Uterus (tissue), 4 donors: ENCODE results near the gene IQSEC1. TPM values are rescaled to one million over a fixed set of nuclear protein-coding genes. Genes with fewer than 3 reads are reported as not detected.
A peak's percentile ranks its signal among the peaks of the same experiment; 100 is the strongest.

ENCODE experiments used
- DNase-seq, 2 donors: peaks; one replicate each; pipeline ENCODE4 v3.0.0-alpha.2; 2019 to 2020
- H3K27ac ChIP-seq, 2 donors: fragments of 200-600 bp; sonication (generic); 1 replicate in 1 of 2; 2 replicates in 1 of 2; pipeline ENCODE4 v1.5.1; 2016 to 2018
- H3K27me3 ChIP-seq, 2 donors: fragments of 200-600 bp; sonication (generic); one replicate each; pipeline ENCODE4 v1.5.1; 2018 to 2019; ENCODE audit warnings: control low read depth in 1 of 2
- H3K36me3 ChIP-seq, 2 donors: fragments of 200-600 bp; sonication (generic); one replicate each; pipeline ENCODE4 v1.5.1; 2019; ENCODE audit warnings: control low read depth in 1 of 2
- H3K4me1 ChIP-seq, 2 donors: fragments of 200-600 bp; sonication (generic); one replicate each; pipeline ENCODE4 v1.5.1; 2018 to 2019; ENCODE audit warnings: control low read depth in 1 of 2
- H3K4me3 ChIP-seq, 2 donors: fragments of 200-600 bp; sonication (generic); 1 replicate in 1 of 2; 2 replicates in 1 of 2; pipeline ENCODE4 v1.5.1; 2018 to 2019; ENCODE audit warnings: mild to moderate bottlenecking in 1 of 2
- H3K9me3 ChIP-seq, 2 donors: fragments of 200-600 bp; sonication (generic); one replicate each; pipeline ENCODE4 v1.5.1; 2019; ENCODE audit warnings: control low read depth in 1 of 2
- POLR2A ChIP-seq, 2 donors: fragments of 450-650 bp; IDR thresholded peaks; one replicate each; pipeline ENCODE4 v1.6.1; 2016; ENCODE audit warnings: antibody characterized with exemption in 2 of 2, mild to moderate bottlenecking in 1 of 2, moderate library complexity in 1 of 2
- intact Hi-C: fragments of 100-400 bp; cut with DNase I; formaldehyde crosslinking; loops from one replicate; pipeline ENCODE4 v1.15.1; 2023; ENCODE audit warnings: low total_unique reads
- total RNA-seq, 4 donors: library from RNA; depleted of rRNA in 3 of 4; stranded (reverse); fragments of >200 nt in 3 of 4; gene quantifications; one replicate each; pipeline versions ENCODE4 v1.1.0 to v1.2.4, GENCODE V29; 2014 to 2023
- TF ChIP-seq, protein P1 (sequence below), 4 experiments: fragments of 200-600 bp in 2 of 4; fragments of 450-650 bp in 2 of 4; sonication (generic) in 2 of 4; IDR thresholded peaks; one replicate each; pipeline ENCODE4 v1.5.1; 2016 to 2019; ENCODE audit warnings: antibody characterized with exemption in 4 of 4, mild to moderate bottlenecking in 2 of 4, moderate library complexity in 1 of 4
- donor health status: DM: yes; HTN: yes; CAD: no.

Gene IQSEC1
- total RNA-seq, 4 donors from 2014 or later, result 17.9 to 61.4 (median 49.7) TPM

- DNase-seq, result no peak
- no peaks in the 10 kb centered on the region for H3K4me1 ChIP-seq
- intact Hi-C loops, result loop anchor here (10.0 kb wide), 1 partner anchor 98 kb away; no protein-coding TSS in a partner anchor
These were observed 80.4 kb downstream of the IQSEC1 start for GRCh38 chr3:12992629-12993516.

DNA sequence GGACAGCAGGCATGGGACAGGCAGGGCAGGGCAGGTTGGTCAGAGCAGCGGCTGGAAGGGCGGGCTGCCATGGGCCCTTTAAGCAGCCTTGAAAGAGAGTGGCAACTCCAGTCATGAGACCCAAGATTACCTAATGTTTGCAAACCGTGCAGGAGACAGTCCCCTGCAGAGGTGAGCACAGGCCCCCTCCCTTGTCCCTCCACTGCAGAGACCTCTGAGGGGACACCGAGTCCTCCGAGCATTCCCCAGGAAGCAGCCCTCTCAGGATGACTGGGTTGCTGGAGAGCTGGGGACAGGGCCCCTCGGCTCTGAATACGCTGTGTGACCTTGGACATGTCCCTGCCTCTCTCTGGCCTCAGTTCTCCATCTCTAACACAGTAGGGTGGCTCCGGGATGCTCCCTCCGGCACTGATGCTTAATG, 81.4 kb downstream of the IQSEC1 start:
- no peaks in the 10 kb centered on the region for H3K36me3 ChIP-seq
- no peaks in the 10 kb centered on the region for H3K27me3 ChIP-seq
- no peak for DNase-seq
- intact Hi-C loops, result loop anchor here (10.0 kb wide), 1 partner anchor 97 kb away; no protein-coding TSS in a partner anchor
- H3K9me3 ChIP-seq, result no peaks in the 10 kb centered on the region
- TF ChIP-seq POLR2A (IDR thresholded peaks at IDR 0.05), result no peak
- TF ChIP-seq, protein P1, sequence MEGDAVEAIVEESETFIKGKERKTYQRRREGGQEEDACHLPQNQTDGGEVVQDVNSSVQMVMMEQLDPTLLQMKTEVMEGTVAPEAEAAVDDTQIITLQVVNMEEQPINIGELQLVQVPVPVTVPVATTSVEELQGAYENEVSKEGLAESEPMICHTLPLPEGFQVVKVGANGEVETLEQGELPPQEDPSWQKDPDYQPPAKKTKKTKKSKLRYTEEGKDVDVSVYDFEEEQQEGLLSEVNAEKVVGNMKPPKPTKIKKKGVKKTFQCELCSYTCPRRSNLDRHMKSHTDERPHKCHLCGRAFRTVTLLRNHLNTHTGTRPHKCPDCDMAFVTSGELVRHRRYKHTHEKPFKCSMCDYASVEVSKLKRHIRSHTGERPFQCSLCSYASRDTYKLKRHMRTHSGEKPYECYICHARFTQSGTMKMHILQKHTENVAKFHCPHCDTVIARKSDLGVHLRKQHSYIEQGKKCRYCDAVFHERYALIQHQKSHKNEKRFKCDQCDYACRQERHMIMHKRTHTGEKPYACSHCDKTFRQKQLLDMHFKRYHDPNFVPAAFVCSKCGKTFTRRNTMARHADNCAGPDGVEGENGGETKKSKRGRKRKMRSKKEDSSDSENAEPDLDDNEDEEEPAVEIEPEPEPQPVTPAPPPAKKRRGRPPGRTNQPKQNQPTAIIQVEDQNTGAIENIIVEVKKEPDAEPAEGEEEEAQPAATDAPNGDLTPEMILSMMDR (IDR thresholded peaks at IDR 0.05), result no peak
- no peak overlapping the region for H3K4me3 ChIP-seq
- no peak overlapping the region for H3K27ac ChIP-seq
- H3K4me1 ChIP-seq, result no peaks in the 10 kb centered on the region

More at GRCh38 chr3:12992629-12993516, 80.4 kb downstream of the IQSEC1 start:
- TF ChIP-seq POLR2A (IDR thresholded peaks at IDR 0.05), result no peak
- TF ChIP-seq, protein P1 (IDR thresholded peaks at IDR 0.05), result no peak
- Histone ChIP-seq H3K36me3 (no peaks in the 10 kb centered on the region), H3K4me3 (peak overlapping the region; percentile 79 to 83), H3K27ac (peak overlapping the region; percentile 75 to 87), H3K9me3 (no peaks in the 10 kb centered on the region), H3K27me3 (no peaks in the 10 kb centered on the region)

DNA sequence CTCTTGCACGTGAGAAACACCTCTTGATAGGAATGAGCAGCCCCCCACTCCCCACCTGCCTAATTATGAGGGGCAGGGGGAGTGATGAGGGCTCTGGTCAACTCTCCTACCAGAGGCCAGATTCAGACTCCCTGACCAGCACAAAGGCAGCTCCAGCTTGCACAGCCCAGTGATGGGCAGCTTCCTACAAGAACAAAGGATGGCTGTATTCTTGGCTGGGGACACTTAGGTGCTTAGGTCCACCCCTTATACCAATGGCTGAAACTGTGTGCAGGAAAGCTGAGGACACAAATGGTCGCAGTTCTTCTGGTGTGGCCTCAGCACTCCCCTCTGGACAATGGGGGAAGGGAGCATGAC, 81.8 kb downstream of the IQSEC1 start:
- Histone ChIP-seq H3K36me3 (no peaks in the 10 kb centered on the region), H3K4me3 (no peak overlapping the region), H3K9me3 (no peaks in the 10 kb centered on the region), H3K4me1 (no peaks in the 10 kb centered on the region), H3K27me3 (no peaks in the 10 kb centered on the region), H3K27ac (no peak overlapping the region)
- TF ChIP-seq POLR2A (IDR thresholded peaks at IDR 0.05), result no peak
- TF ChIP-seq, protein P1 (IDR thresholded peaks at IDR 0.05), result no peak
- no peak for DNase-seq
- intact Hi-C loops, result loop anchor here (10.0 kb wide), 1 partner anchor 97 kb away; no protein-coding TSS in a partner anchor

- no peak for DNase-seq
- Histone ChIP-seq H3K9me3 (no peaks in the 10 kb centered on the region), H3K36me3 (no peaks in the 10 kb centered on the region), H3K4me3 (no peak overlapping the region), H3K27me3 (no peaks in the 10 kb centered on the region), H3K4me1 (no peaks in the 10 kb centered on the region), H3K27ac (no peak overlapping the region)
- TF ChIP-seq, protein P1 (IDR thresholded peaks at IDR 0.05), result no peak
- no peak for TF ChIP-seq POLR2A (IDR thresholded peaks at IDR 0.05)
- intact Hi-C loops, result loop anchor here (10.0 kb wide), 1 partner anchor 96 kb away; no protein-coding TSS in a partner anchor
These were observed 82.3 kb downstream of the IQSEC1 start for GRCh38 chr3:12990781-12991480.
